ENCODE results near the gene IL12RB1. TPM values are rescaled to one million over a fixed set of nuclear protein-coding genes. Genes with fewer than 3 reads are reported as not detected.
"Not testable (repeated sequence)": the region's sequence is repeated elsewhere in the genome, so short reads cannot be mapped to it uniquely, and the experiment has no call there.

IL12RB1 gene
- total RNA-seq, 4 donors from 2014 or later, result 1.1 to 2.3 (median 1.9) TPM

DNA sequence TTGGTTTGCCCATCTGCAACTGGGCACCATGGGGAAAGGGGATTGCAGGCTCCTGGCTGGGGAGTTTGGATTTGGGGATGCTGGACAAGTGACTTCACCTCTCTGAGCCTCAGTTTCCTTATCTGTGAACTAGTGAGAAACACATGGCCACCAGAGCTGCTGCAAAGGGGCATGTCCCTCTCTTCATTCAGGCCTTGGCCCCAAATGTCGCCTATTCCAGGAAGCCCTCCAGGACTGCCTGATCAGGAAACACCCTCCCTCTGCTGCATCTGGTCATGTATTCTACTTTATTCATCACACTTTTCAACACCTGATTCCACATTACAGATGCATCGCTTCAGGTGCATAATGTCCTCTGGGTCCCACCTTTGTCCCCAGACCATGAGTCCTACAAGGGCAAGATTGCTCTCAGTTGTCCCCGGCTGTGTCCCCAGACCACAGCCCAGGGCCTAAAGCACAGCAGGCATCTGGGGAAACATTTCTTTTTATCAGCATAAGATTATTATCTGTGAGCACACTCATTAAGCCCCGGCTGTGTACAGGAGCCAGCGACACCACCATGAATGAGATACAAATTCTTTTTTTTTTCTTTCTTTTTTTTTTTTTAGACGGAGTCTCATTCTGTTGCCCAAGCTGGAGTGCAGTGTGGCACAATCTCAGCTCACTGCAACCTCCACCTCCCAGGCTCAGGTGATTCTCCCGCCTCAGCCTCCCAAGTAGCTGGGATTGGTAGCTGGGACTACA lies 41.3 kb downstream of the IL12RB1 start:
- 64 to 75% methylated on average over 7 of the region's 7 CpGs for WGBS, 2 donors
- Histone ChIP-seq H3K4me3 (peak overlapping the region; percentile 8 to 60 (median 42)), H3K27ac (peak overlapping the region; percentile 37 to 86 (median 78)), H3K27me3 (no peaks in the 10 kb centered on the region), H3K4me1 (peaks cover 7 to 46% (median 25%) of the 10 kb centered on the region in 3 donors), H3K36me3 (no peaks in the 10 kb centered on the region), H3K9me3 (no peaks in the 10 kb centered on the region)
- no peak for TF ChIP-seq CTCF (IDR thresholded peaks at IDR 0.05)
- peak in 1 of 4 donors; percentile 2 for TF ChIP-seq POLR2A (IDR thresholded peaks at IDR 0.05)
- DNase-seq, result no peak
- intact Hi-C loops (cut with DNase I), result no loop called here

DNA sequence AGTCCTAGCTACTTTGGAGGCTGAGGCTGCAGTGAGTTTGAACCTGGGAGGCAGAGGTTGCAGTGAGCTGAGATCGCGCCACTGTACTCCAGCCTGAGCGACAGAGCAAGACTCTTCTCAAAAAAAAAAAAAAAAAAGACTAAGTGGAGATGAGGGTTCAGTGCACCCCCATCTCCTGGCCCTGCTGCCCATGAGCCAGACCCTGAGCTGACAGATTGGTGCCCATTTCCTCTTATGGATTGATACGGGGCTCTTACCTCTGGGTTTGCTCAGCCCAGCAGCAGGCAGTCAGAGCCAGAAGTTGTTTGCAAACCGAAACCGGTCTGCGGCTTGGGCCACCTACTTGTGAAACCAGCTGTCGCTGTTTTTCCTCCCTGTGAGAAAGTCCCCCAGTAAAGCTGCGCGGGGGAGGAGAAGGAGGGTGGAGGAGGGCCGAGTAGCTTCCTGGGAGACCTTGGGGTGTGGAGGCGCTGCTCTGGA lies 41.9 kb downstream of the IL12RB1 start:
- no peaks in the 10 kb centered on the region for H3K9me3 ChIP-seq
- 7 to 17% methylated on average over 7 to 11 of the region's 12 CpGs for WGBS, 2 donors
- no peaks in the 10 kb centered on the region for H3K36me3 ChIP-seq
- H3K4me3 ChIP-seq, result peak overlapping the region; percentile 8 to 60 (median 42)
- intact Hi-C loops (cut with DNase I), result no loop called here
- DNase-seq, result peak; percentile 20
- H3K27me3 ChIP-seq, result no peaks in the 10 kb centered on the region
- peaks cover 7 to 40% (median 23%) of the 10 kb centered on the region in 3 donors for H3K4me1 ChIP-seq
- H3K27ac ChIP-seq, result peak overlapping the region; percentile 37 to 86 (median 78)
- TF ChIP-seq POLR2A (IDR thresholded peaks at IDR 0.05) (peak in 1 of 4 donors; percentile 7), CTCF (IDR thresholded peaks at IDR 0.05) (no peak)

GRCh38 chr19:18043676-18044075 lies 43.1 kb downstream of the IL12RB1 start:
- peaks cover 7 to 28% (median 17%) of the 10 kb centered on the region in 3 donors for H3K4me1 ChIP-seq

GRCh38 chr19:18041054-18041453 lies 45.7 kb downstream of the IL12RB1 start:
- DNase-seq, result no peak
- H3K27me3 ChIP-seq, result no peaks in the 10 kb centered on the region
- TF ChIP-seq POLR2A (IDR thresholded peaks at IDR 0.05) (no peak), CTCF (IDR thresholded peaks at IDR 0.05) (no peak)
- no peak overlapping the region for H3K27ac ChIP-seq
- H3K4me3 ChIP-seq, result no peak overlapping the region
- WGBS, 2 donors, result 67 to 95% methylated on average over 2 of the region's 2 CpGs
- H3K4me1 ChIP-seq, result peaks cover 7 to 23% (median 15%) of the 10 kb centered on the region in 3 donors
- H3K36me3 ChIP-seq, result no peaks in the 10 kb centered on the region
- H3K9me3 ChIP-seq, result no peaks in the 10 kb centered on the region
- intact Hi-C loops (cut with DNase I), result no loop called here

More at GRCh38 chr19:18043676-18044075, 43.1 kb downstream of the IL12RB1 start:
- no peak overlapping the region for H3K27ac ChIP-seq
- H3K27me3 ChIP-seq, result no peaks in the 10 kb centered on the region
- 69 to 87% methylated on average over 3 of the region's 3 CpGs for WGBS, 2 donors
- TF ChIP-seq POLR2A (IDR thresholded peaks at IDR 0.05) (no peak), CTCF (IDR thresholded peaks at IDR 0.05) (no peak)
- no peaks in the 10 kb centered on the region for H3K36me3 ChIP-seq
- DNase-seq, result no peak
- intact Hi-C loops (cut with DNase I), result no loop called here
- no peak overlapping the region for H3K4me3 ChIP-seq
- no peaks in the 10 kb centered on the region for H3K9me3 ChIP-seq

DNA sequence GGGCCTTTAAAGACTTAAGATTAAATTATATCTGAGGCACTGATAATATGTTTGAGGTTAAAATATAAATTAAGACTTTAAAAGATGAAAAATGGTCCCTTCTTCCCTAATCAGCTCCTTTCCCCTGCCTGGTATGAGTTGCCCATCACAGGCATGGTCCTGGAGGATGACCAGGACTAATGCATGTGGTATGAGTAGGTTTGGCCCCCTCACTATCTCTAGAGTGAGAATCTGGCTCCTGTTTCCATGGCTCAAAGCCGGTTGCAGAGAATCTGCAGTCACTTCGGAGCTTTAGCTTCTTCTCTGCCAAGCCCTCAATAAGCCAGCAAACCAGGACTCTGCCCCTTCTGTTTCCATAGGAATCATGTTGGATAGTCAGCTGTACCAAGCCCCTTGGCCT lies 54.6 kb downstream of the IL12RB1 start:
- H3K4me3 ChIP-seq; intact Hi-C loops (cut with DNase I); H3K9me3 ChIP-seq; DNase-seq; H3K27me3 ChIP-seq; H3K27ac ChIP-seq; H3K36me3 ChIP-seq: not testable (repeated sequence)
- peaks cover 5 to 57% (median 5%) of the 10 kb centered on the region in 3 donors for H3K4me1 ChIP-seq
- 79 to 91% methylated on average over 2 of the region's 2 CpGs for WGBS, 2 donors

DNA sequence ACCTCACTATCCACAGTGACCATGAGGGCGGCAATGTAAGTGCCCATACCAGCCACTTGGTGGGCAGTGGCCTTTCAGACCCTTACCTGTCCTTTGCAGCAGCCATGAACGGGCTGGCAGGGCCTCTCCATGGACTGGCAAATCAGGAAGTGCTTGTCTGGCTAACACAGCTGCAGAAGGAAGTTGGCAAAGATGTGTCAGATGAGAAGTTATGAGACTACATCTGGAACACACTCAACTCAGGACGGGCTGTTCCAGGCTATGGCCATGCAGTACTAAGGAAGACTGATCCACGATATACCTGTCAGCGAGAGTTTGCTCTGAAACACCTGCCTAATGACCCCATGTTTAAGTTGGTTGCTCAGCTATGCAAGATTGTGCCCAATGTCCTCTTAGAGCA lies 55.3 kb downstream of the IL12RB1 start:
- Histone ChIP-seq H3K4me1 (peaks cover 5 to 57% (median 5%) of the 10 kb centered on the region in 3 donors), H3K27ac (peak overlapping the region in 3 of 4 donors; percentile 34 to 52 (median 46))
- H3K9me3 ChIP-seq; H3K36me3 ChIP-seq; H3K27me3 ChIP-seq; intact Hi-C loops (cut with DNase I); H3K4me3 ChIP-seq; DNase-seq: not testable (repeated sequence)
- 40% methylated on average over 2 of the region's 5 CpGs; no CpG with 5 or more reads in 1 of the 2 donors for WGBS, 2 donors
